MCF 10A (cell line): Measurements from ENCODE around the gene LATS2. TPM values are rescaled to one million over a fixed set of nuclear protein-coding genes. Genes with fewer than 3 reads are reported as not detected.

Experiments used
- BruUV-seq: library from RNA; stranded (reverse); fragments of 400-500 nt; replicated peaks from 2 replicates; lab custom pipeline; 2021; lab: Mats Ljungman, UMichigan
- CTCF ChIA-PET: fragments of 300-600 bp; sonication (Branson Sonifier 250); formaldehyde crosslinking; extraction: SDS; loops from one replicate; lab custom pipeline; 2021; ENCODE audit warnings: antibody characterized with exemption, inconsistent platforms; lab: Yijun Ruan, JAX
- POLR2A ChIA-PET: fragments of 300-600, 350-650 bp; sonication (Branson Sonifier 250); formaldehyde crosslinking; extraction: SDS; loops from one replicate; lab custom pipeline; 2020; ENCODE audit warnings: antibody characterized with exemption, inconsistent platforms; lab: Yijun Ruan, JAX
- DNase-seq: peaks from one replicate; pipeline ENCODE4 v3.0.0-alpha.2; 2018; ENCODE audit not compliant: unreplicated experiment
- H3K27ac Mint-ChIP-seq: one replicate; pipeline ENCODE4 v1.8.0; 2022; ENCODE audit warnings: mild to moderate bottlenecking, low read depth, mixed read lengths; ENCODE audit not compliant: unreplicated experiment
- H3K27me3 Mint-ChIP-seq: one replicate; pipeline ENCODE4 v1.8.0; 2022; ENCODE audit warnings: mixed read lengths; ENCODE audit not compliant: insufficient read depth, unreplicated experiment
- H3K36me3 Mint-ChIP-seq: one replicate; pipeline ENCODE4 v1.8.0; 2022; ENCODE audit warnings: mild to moderate bottlenecking, moderate library complexity, mixed read lengths; ENCODE audit not compliant: insufficient read depth, unreplicated experiment
- H3K4me1 Mint-ChIP-seq: one replicate; pipeline ENCODE4 v1.8.0; 2022; ENCODE audit warnings: mixed read lengths; ENCODE audit not compliant: insufficient read depth, unreplicated experiment
- H3K4me3 Mint-ChIP-seq: one replicate; pipeline ENCODE4 v1.8.0; 2022; ENCODE audit warnings: mild to moderate bottlenecking, moderate library complexity, mixed read lengths; ENCODE audit not compliant: unreplicated experiment
- H3K9me3 Mint-ChIP-seq: one replicate; pipeline ENCODE4 v1.8.0; 2022; ENCODE audit warnings: mixed read lengths; ENCODE audit not compliant: unreplicated experiment
- CTCF ChIP-seq: fragments of 200-600 bp; IDR thresholded peaks from one replicate; pipeline ENCODE4 v1.8.0; 2022; ENCODE audit warnings: antibody characterized with exemption, mild to moderate bottlenecking; ENCODE audit not compliant: unreplicated experiment
- intact Hi-C: fragments of 100-400 bp; cut with micrococcal nuclease; formaldehyde crosslinking; loops from 2 replicates; pipeline ENCODE4 v1.14.1; 2022
- total RNA-seq: library from RNA; stranded (reverse); gene quantifications from 2 replicates; pipeline ENCODE4 v1.2.3, GENCODE V29; 2022

The LATS2 gene
- total RNA-seq, 1 experiment from 2014 or later, result 32.3 TPM

GRCh38 chr13:21079221-21079620 lies 17.8 kb upstream of the LATS2 start:
- ChIA-PET CTCF (interaction anchor here (1.2 kb wide), 1 partner anchor 33 kb away, joined by 5 read pairs; no protein-coding TSS in a partner anchor), POLR2A (no interaction called here)
- H3K4me3 Mint-ChIP-seq, result no peak overlapping the region
- no peak for TF ChIP-seq CTCF
- H3K9me3 Mint-ChIP-seq, result no peaks in the 10 kb centered on the region
- H3K27me3 Mint-ChIP-seq, result no peaks in the 10 kb centered on the region
- intact Hi-C loops, result no loop called here
- BruUV-seq, result no TSS peak
- H3K4me1 Mint-ChIP-seq, result peaks cover 12% of the 10 kb centered on the region
- H3K36me3 Mint-ChIP-seq, result no peaks in the 10 kb centered on the region
- no peak for DNase-seq
- no peak overlapping the region for H3K27ac Mint-ChIP-seq

GRCh38 chr13:21078501-21078900 lies 17.1 kb upstream of the LATS2 start:
- intact Hi-C loops, result no loop called here

GRCh38 chr13:21077788-21078353 lies 16.5 kb upstream of the LATS2 start:
- no peak for DNase-seq
- CTCF ChIA-PET, result no interaction called here
- H3K9me3 Mint-ChIP-seq, result no peaks in the 10 kb centered on the region
- H3K27me3 Mint-ChIP-seq, result no peaks in the 10 kb centered on the region
- intact Hi-C loops, result no loop called here
- POLR2A ChIA-PET, result no interaction called here
- H3K4me1 Mint-ChIP-seq, result peaks cover 12% of the 10 kb centered on the region
- no peak overlapping the region for H3K27ac Mint-ChIP-seq
- no peak for TF ChIP-seq CTCF
- H3K4me3 Mint-ChIP-seq, result no peak overlapping the region
- no peaks in the 10 kb centered on the region for H3K36me3 Mint-ChIP-seq
- no TSS peak for BruUV-seq

More at GRCh38 chr13:21078501-21078900, 17.1 kb upstream of the LATS2 start:
- CTCF ChIA-PET, result interaction anchor here (1.2 kb wide), 1 partner anchor 34 kb away, joined by 5 read pairs; no protein-coding TSS in a partner anchor
- Mint-ChIP-seq H3K4me1 (peaks cover 12% of the 10 kb centered on the region), H3K36me3 (no peaks in the 10 kb centered on the region), H3K9me3 (no peaks in the 10 kb centered on the region), H3K27ac (no peak overlapping the region), H3K4me3 (no peak overlapping the region), H3K27me3 (no peaks in the 10 kb centered on the region)
- no TSS peak for BruUV-seq
- POLR2A ChIA-PET, result no interaction called here
- no peak for TF ChIP-seq CTCF
- DNase-seq, result no peak

GRCh38 chr13:21077076-21077787 lies 15.8 kb upstream of the LATS2 start:
- H3K9me3 Mint-ChIP-seq, result no peaks in the 10 kb centered on the region
- no peaks in the 10 kb centered on the region for H3K27me3 Mint-ChIP-seq
- H3K4me1 Mint-ChIP-seq, result peaks cover 12% of the 10 kb centered on the region
- DNase-seq, result no peak
- POLR2A ChIA-PET, result no interaction called here
- H3K36me3 Mint-ChIP-seq, result no peaks in the 10 kb centered on the region
- BruUV-seq, result no TSS peak
- TF ChIP-seq CTCF, result no peak
- intact Hi-C loops, result no loop called here
- no peak overlapping the region for H3K27ac Mint-ChIP-seq
- no peak overlapping the region for H3K4me3 Mint-ChIP-seq
- CTCF ChIA-PET, result interaction anchor here (0.6 kb wide), 2 partner anchors 40 to 217 kb away, joined by 4 read pairs; no protein-coding TSS in a partner anchor
